ENCODE measurements around the gene TESK2.

DNA sequence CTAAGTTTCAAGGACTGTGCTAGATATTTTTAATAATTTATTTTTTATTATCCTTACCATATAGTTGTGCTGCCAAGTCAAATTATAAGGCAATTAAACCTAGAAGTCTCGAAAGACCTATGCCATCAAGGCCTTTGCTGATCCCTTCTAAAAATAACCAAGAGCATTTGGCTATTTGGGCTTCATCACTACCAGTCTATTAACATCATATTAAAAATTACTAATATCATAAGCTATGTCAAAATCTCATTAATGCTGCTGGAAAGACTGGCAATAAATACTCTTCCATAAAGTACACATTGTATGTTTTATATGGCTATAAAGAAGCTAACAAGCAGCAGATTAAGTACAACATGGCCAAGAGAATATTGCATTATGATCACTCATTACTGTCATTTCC lies 107.8 kb downstream of the TESK2 start:
- TF ChIP-seq, protein P1, sequence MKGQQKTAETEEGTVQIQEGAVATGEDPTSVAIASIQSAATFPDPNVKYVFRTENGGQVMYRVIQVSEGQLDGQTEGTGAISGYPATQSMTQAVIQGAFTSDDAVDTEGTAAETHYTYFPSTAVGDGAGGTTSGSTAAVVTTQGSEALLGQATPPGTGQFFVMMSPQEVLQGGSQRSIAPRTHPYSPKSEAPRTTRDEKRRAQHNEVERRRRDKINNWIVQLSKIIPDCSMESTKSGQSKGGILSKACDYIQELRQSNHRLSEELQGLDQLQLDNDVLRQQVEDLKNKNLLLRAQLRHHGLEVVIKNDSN (IDR thresholded peaks at IDR 0.05) = no peak
- no peak for TF ChIP-seq TAF1 (IDR thresholded peaks at IDR 0.05; ENCODE audit: low read depth)
- TF ChIP-seq, protein P2, sequence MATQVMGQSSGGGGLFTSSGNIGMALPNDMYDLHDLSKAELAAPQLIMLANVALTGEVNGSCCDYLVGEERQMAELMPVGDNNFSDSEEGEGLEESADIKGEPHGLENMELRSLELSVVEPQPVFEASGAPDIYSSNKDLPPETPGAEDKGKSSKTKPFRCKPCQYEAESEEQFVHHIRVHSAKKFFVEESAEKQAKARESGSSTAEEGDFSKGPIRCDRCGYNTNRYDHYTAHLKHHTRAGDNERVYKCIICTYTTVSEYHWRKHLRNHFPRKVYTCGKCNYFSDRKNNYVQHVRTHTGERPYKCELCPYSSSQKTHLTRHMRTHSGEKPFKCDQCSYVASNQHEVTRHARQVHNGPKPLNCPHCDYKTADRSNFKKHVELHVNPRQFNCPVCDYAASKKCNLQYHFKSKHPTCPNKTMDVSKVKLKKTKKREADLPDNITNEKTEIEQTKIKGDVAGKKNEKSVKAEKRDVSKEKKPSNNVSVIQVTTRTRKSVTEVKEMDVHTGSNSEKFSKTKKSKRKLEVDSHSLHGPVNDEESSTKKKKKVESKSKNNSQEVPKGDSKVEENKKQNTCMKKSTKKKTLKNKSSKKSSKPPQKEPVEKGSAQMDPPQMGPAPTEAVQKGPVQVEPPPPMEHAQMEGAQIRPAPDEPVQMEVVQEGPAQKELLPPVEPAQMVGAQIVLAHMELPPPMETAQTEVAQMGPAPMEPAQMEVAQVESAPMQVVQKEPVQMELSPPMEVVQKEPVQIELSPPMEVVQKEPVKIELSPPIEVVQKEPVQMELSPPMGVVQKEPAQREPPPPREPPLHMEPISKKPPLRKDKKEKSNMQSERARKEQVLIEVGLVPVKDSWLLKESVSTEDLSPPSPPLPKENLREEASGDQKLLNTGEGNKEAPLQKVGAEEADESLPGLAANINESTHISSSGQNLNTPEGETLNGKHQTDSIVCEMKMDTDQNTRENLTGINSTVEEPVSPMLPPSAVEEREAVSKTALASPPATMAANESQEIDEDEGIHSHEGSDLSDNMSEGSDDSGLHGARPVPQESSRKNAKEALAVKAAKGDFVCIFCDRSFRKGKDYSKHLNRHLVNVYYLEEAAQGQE (IDR thresholded peaks at IDR 0.05; ENCODE audit: low read depth) = no peak
- no peak for TF ChIP-seq FOXM1 (IDR thresholded peaks at IDR 0.05; ENCODE audit: borderline replicate concordance, low read depth)
- TF ChIP-seq YY1 (IDR thresholded peaks at IDR 0.05; ENCODE audit: low read depth) = no peak
- no peak for TF ChIP-seq EGR1 (IDR thresholded peaks at IDR 0.05)
- no peak for TF ChIP-seq EP300 (IDR thresholded peaks at IDR 0.05; ENCODE audit: borderline replicate concordance)
- TF ChIP-seq CEBPB (IDR thresholded peaks at IDR 0.05) = no peak
- TF ChIP-seq, protein P3, sequence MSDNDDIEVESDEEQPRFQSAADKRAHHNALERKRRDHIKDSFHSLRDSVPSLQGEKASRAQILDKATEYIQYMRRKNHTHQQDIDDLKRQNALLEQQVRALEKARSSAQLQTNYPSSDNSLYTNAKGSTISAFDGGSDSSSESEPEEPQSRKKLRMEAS (IDR thresholded peaks at IDR 0.05) = no peak
- no peak for TF ChIP-seq TEAD4 (IDR thresholded peaks at IDR 0.05)
- no peak for TF ChIP-seq CREB1 (IDR thresholded peaks at IDR 0.05; ENCODE audit: low read depth)

Data from Ishikawa (cell line).